22Rv1 (cell line): ENCODE measurements around the gene PGP.

Experiments used
- H3K27ac ChIP-seq: fragments of 450-650 bp; 2 replicates; pipeline ENCODE4 v1.5.1; 2017
- ZFX ChIP-seq: fragments of 450-650 bp; IDR thresholded peaks from 2 replicates; pipeline ENCODE4 v1.6.1; 2017; ENCODE audit warnings: antibody characterized with exemption, borderline replicate concordance
- TF ChIP-seq, protein P1 (sequence below): fragments of 450-650 bp; IDR thresholded peaks from 2 replicates; pipeline ENCODE4 v1.5.1; 2017; ENCODE audit warnings: mild to moderate bottlenecking

Gene PGP

DNA sequence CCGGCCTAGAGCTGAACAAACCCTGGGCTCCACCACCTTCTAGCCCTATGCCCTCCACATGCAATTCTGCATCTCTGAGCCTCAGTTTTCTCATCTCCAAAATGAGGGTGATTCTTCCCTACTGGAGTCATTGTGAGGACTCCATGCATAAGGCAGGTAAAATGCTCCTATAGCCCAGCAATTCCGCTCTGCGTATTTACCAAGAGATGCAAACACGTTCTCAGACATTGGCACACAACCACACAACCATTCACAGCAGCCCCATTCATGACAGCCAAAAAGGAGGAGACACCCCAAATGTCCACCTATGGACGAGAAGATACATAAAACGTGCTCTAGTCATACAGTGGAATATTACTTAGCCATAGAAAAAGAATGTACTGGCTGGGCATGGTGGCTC lies 14.3 kb downstream of the PGP start:
- no peak for TF ChIP-seq ZFX
- TF ChIP-seq, protein P1, sequence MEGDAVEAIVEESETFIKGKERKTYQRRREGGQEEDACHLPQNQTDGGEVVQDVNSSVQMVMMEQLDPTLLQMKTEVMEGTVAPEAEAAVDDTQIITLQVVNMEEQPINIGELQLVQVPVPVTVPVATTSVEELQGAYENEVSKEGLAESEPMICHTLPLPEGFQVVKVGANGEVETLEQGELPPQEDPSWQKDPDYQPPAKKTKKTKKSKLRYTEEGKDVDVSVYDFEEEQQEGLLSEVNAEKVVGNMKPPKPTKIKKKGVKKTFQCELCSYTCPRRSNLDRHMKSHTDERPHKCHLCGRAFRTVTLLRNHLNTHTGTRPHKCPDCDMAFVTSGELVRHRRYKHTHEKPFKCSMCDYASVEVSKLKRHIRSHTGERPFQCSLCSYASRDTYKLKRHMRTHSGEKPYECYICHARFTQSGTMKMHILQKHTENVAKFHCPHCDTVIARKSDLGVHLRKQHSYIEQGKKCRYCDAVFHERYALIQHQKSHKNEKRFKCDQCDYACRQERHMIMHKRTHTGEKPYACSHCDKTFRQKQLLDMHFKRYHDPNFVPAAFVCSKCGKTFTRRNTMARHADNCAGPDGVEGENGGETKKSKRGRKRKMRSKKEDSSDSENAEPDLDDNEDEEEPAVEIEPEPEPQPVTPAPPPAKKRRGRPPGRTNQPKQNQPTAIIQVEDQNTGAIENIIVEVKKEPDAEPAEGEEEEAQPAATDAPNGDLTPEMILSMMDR, result no peak
- H3K27ac ChIP-seq, result no peak overlapping the region

DNA sequence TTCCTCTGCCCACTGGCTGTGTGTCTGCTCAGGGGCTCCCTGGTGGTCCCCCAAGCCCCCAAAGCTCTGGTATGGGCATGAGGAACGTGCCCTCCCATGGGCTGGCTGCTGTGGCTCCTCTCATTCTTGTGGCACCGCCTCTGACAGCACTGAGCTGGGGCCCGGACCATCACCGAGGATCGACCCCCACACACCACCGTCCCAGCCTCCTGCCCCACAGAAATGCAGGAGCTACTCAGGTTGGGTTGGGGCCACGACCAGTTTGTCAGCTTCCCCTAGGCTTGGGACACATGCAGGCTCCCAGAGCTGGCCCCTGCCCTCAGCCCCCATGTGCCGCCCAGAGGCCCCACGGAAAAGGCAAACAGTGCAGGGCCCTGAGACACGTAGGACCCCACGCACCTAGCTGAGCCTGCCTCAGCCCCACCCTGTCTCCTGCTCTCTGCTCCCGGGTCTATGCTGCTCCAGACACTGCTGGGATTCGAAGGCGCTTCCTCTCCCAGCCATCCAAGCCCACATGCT lies 15.0 kb downstream of the PGP start:
- TF ChIP-seq, protein P1, result no peak
- TF ChIP-seq ZFX, result no peak

DNA sequence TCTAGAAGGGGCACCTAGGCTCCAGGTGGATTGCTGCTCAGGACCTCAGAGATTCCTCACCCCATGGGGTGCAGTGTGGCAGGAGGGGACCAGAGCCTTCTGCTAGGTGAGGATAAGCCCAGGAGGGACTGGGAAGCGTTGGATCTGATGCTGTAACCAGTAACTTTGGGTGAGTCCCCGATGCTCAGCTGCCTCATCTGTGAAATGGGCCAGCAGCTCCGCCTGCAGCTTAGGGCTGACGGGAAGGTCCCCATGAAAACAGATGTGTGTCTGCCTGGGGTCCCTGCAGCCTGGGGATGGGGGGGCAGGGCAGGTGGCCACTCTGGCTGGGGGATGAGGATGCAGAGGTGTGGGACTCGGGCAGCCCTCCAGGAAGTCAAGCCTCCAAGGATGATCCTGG lies 15.5 kb downstream of the PGP start:
- H3K27ac ChIP-seq, result no peak overlapping the region
- TF ChIP-seq ZFX, result no peak
- TF ChIP-seq, protein P1, result no peak

More for the DNA sequence above, 15.0 kb downstream of the PGP start:
- no peak overlapping the region for H3K27ac ChIP-seq

DNA sequence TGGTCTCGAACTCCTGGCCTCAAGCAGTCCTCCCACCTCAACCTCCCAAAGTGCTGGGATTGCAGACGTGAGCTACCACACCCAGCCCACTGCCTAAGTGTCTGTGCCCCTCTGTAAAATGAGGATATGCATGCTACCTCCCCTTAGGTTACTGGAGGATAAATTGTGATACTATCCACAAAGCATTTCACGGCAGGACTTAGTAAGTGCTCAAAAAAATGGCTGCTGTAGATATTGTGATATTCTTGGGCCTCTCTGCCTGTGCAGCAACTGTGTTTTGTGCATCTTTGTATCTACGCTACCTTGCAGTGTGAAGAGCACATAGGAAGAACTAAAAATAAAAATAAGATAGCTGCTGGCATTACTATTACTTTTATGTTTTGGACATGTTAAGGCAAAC lies 16.4 kb downstream of the PGP start:
- H3K27ac ChIP-seq, result 0 out of 2 replicates have a peak overlapping the region, but pooled peaks have one; percentile 17

DNA sequence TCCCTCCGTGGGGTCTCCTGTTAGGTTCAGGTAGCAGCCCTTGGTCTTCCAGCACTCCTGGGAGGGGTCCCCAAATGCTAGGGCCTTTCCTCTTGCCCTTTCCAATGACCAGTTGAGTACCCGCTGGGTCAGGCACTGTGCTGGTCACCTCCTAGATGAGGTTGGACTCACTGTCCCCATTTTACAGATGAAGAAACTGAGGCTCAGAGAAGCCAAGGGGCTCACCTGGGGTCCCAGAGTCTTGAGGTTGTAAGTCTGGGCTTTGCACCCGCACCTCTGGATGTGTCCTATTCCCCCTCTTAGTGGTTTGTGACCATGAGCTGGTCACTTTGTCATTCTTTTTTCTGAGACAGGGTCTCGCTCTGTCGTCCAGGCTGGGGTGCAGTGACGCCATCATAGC lies 16.9 kb downstream of the PGP start:
- TF ChIP-seq, protein P1, result no peak
- H3K27ac ChIP-seq, result no peak overlapping the region

More for the DNA sequence above, 16.4 kb downstream of the PGP start:
- no peak for TF ChIP-seq ZFX
- TF ChIP-seq, protein P1, result no peak

DNA sequence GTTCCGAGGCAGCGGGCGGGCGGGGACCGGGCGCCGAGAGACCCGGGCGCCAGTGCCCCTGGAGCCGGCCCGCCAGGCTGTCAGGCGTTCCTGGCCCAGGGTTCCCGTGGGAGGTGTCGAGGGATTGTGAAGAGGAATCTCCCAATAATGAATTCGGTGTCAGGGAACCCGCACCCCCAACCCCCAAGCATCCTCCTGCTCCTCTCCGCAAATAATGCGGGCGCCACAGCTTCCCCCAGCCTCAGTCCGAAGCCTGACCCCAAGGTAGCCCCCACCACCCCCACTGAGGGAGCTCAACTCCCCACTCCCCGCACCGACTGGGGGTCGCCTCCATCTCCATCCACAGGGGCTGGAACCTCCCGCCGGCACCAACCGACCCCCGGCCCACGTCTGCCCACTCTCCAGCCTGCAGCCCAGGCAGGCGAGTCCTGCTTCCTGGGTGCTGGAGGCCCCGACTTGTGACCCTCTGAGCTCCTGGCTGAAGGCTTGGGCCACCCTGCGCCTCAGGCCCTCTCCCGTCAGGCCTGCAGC lies 17.6 kb downstream of the PGP start:
- TF ChIP-seq, protein P1, result no peak
- TF ChIP-seq ZFX, result no peak
- no peak overlapping the region for H3K27ac ChIP-seq

DNA sequence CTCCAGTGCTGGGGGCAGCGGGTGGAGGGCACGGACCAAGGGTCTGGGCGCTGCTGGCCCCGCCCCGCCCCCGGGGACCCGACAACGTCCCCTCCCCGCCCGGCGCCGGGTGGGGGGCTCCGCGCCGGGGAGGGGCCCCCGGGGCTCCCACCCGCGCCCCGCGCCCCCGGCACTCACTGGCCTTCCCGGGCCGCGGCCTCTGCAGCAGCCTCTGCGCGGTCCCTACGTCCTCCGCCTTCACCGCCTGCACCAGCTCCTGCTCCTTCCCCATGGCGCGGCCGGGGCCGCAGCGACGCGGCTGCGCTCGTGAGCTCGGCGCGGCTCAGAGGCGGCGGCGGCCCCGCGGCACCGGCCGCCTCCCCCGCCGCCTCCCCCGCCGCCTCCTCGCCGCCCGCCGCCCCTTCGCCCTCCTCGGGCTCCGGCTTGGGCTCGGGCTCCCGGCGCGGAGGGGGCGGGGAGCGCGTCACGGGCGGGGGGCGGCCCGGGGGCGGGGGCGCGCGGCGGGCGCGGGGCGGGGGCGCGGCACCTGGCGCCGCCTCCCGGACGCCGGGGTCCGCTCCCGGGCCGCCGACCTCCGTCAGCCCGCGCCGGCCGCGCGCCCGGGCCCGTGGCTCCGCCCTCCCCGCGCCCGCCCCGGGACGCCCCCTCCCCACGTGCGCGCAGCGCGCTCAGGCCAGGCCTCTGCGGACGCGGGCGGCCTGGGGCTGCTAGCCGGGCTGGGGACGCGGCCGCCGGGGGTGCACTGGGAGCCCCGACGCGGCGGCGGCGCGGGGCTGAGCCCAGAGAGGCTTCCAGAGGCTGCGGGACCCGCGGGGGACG lies 18.3 kb downstream of the PGP start, which contains the start of gene CASKIN1:
Gene CASKIN1 (minus strand): TSS at position 444 of the 819 bp plus-strand sequence. CDS start 173 bp downstream, at position 271.
- TF ChIP-seq, protein P1, result no peak
- TF ChIP-seq ZFX, result no peak
- peak within 1 kb of the TSS; percentile 50 for H3K27ac ChIP-seq
